Measurements from ENCODE around the gene OSBP2.

Gene OSBP2, protein sequence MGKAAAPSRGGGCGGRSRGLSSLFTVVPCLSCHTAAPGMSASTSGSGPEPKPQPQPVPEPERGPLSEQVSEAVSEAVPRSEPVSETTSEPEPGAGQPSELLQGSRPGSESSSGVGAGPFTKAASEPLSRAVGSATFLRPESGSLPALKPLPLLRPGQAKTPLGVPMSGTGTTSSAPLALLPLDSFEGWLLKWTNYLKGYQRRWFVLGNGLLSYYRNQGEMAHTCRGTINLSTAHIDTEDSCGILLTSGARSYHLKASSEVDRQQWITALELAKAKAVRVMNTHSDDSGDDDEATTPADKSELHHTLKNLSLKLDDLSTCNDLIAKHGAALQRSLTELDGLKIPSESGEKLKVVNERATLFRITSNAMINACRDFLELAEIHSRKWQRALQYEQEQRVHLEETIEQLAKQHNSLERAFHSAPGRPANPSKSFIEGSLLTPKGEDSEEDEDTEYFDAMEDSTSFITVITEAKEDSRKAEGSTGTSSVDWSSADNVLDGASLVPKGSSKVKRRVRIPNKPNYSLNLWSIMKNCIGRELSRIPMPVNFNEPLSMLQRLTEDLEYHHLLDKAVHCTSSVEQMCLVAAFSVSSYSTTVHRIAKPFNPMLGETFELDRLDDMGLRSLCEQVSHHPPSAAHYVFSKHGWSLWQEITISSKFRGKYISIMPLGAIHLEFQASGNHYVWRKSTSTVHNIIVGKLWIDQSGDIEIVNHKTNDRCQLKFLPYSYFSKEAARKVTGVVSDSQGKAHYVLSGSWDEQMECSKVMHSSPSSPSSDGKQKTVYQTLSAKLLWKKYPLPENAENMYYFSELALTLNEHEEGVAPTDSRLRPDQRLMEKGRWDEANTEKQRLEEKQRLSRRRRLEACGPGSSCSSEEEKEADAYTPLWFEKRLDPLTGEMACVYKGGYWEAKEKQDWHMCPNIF

DNA sequence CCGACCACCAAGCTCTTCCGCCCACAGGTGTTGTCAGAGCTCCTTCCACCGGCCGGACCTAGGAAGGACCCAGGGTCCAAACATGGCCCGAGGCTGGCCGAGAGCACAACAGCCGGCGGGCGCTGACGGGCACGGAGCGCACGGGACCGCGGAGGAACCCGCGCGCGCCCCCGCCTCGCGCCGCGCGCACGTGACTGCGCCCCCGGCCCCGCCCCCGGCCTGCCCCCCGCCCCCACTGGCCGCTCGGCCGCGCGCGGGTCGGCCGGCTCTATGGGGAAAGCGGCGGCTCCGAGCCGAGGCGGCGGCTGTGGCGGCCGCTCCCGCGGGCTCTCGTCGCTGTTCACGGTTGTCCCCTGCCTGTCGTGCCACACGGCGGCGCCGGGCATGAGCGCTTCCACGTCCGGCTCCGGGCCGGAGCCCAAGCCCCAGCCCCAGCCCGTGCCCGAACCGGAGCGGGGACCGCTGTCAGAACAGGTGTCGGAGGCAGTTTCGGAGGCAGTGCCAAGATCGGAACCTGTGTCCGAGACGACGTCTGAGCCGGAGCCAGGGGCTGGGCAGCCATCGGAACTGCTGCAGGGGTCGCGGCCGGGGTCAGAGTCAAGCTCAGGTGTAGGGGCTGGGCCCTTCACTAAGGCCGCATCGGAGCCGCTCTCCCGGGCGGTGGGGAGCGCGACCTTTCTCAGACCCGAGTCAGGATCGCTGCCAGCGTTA is at the start of gene OSBP2:
Gene OSBP2 (plus strand): TSS at position 235 of the 711 bp plus-strand sequence. CDS start 36 bp downstream, at position 271.
- no peak for DNase-seq (ENCODE audit: low read depth)

- DNase-seq (ENCODE audit: low read depth), result no peak
Observed at GRCh38 chr22:30646518-30647160, 48.0 kb upstream of the OSBP2 start.

GRCh38 chr22:30647536-30647935 is 47.1 kb upstream of the OSBP2 start:
- DNase-seq (ENCODE audit: low read depth), result no peak

DNA sequence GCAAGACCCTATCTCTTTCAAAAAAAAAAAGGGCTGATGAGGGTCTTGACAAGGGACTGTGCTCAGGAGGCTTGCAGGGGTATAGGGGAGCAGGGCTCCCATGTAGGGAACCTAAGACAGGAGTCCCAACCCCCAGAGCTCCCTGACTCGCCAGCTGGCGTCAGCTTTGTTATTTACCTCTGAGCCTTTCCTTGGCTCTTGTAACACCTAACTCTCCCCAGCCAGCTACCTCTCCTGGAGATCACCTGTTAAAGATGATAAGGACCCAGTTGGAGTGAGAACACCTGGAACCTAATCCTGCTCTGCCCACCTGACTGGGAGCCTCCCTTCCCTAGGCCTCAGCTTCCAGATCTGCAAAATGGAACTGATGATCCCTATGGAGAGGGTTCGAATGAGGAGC is 45.8 kb upstream of the OSBP2 start:
- DNase-seq (ENCODE audit: low read depth), result no peak

GRCh38 chr22:30649430-30650007 is 45.2 kb upstream of the OSBP2 start:
- DNase-seq (ENCODE audit: low read depth), result peak; percentile 64

- no peak for DNase-seq (ENCODE audit: low read depth)
Observed at GRCh38 chr22:30650508-30651116, 44.1 kb upstream of the OSBP2 start.

- no peak for DNase-seq (ENCODE audit: low read depth)
Observed at GRCh38 chr22:30652852-30653251, 41.8 kb upstream of the OSBP2 start.

DNA sequence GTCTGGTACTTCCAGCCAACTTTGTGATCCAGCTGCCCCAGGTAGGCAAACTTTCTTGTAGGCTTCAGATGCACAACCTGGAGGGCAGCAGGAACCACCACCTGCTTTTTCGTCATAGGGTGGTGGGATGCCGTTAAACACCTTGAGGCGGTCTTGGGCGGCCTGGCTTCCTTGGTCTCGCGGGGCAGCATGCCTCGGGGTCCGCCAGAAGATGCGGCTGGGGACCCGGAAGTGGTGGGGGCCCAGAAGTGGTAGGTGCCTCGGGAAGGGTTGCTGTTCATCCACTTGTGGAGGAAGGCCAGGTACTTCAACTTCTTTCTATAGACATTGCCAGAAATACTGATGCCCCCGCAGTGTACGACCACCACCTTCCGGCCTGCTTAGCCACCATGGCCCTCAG is 40.3 kb upstream of the OSBP2 start:
- DNase-seq (ENCODE audit: low read depth), result no peak

- no peak for DNase-seq (ENCODE audit: low read depth)
Observed at GRCh38 chr22:30655532-30655931, 39.1 kb upstream of the OSBP2 start.

- DNase-seq (ENCODE audit: low read depth), result no peak
Observed at GRCh38 chr22:30662040-30662439, 32.6 kb upstream of the OSBP2 start.

DNA sequence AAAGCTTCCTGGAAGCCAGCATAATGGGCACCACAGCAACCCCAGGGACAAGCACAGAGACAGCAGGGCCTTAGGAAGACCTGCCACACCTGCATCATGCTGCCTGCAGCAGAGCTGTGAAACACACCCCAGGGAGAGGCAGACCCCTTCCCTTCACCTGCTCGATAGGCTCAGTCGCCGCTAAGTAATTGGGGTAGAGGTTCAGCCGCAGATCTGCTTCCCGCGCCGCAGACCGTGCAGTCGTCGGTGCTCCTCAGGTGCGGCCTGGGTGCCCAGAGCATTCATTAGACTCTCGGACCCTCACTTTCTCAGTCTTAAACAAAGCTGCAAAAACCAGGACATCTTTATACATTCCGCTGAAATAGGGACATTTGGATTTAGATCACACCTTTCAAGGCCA is 29.9 kb upstream of the OSBP2 start:
- DNase-seq (ENCODE audit: low read depth), result no peak

GRCh38 chr22:30665266-30665665 is 29.4 kb upstream of the OSBP2 start:
- DNase-seq (ENCODE audit: low read depth), result no peak

DNA sequence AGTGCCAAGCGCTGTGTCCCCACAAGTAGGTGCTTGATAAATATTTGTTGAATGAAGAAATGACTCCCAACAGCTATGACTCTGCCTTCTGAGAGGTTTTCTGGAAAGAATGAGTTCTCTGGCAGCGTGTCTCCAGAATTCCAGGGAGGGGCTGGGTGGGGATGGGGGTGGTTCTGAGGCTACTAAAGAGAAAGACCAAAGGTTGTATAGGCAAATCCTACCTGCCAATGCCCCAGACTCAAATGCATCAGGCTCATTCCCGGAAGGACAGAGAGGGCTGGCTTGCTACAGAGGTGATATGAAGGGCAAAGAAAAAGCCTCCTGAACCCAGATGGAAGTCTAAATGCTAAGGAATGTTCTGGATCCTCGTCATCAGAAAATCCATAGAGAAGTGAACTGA is 28.9 kb upstream of the OSBP2 start:
- no peak for DNase-seq (ENCODE audit: low read depth)

- DNase-seq (ENCODE audit: low read depth), result no peak
Observed at GRCh38 chr22:30667107-30667493, 27.6 kb upstream of the OSBP2 start.

DNA sequence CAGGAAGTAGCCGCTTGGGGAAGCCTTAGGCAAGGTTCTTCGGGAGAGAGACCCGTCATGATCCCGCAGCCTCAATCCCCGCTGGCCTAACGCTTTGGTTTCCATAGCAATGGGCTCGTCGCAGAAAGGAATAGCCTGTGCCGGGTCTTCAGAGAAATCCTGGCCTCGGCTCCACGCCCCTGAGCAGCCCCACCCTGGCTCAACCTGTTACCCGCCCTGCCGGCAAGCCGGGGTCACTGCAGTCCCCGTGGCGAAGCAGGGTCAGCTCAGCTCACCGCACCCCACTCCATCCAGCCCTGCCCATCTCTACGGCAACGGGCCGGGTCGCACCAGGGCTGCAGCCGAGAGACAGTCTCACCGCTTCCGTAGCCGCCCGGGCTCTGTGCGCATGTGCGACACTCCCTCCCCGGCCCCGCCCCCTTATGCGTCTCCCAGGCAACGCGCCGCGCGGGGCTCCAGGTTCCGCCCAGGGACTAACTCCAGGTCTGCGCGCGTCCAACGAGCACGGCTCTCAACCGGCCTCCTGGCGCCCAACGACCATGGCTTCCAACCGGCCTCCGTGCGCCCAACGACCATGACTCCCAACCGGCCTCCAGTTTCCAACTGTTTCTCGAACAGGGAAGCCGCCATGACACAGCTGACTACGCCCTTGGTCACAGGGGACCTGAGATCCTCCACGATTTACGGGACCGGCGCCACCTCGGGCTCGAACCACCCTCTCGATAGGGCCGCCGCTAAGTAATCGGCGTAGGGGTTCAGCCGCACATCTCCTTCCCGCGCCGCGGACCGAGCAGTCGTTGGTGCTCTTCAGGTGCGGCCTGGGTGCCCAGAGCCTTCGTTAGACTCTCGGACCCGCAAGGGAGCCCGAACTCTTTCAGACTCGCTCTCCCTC is 26.9 kb upstream of the OSBP2 start, which contains the start of gene DUSP18:
Gene DUSP18 (minus strand): TSS at position 382 of the 892 bp plus-strand sequence. CDS start 3,872 bp downstream, outside the sequence.
- DNase-seq (ENCODE audit: low read depth), result peak; percentile 91

DNA sequence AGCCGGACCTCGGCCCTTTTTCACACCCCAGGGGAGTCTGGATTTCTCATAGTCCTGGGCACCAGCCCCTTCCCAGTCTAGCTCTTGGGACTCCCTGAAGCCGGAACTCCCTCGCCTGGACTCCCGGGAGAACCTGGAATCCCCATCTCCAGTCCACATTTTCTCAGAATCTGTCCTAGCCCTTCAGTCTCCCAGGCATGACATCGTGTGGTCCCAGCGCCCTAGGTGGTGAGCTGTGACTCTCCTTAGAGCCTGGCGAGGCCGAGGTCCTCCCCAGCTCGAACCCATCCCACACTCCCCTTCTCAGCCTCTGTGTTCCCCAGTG is 26.3 kb upstream of the OSBP2 start:
- no peak for DNase-seq (ENCODE audit: low read depth)

- DNase-seq (ENCODE audit: low read depth), result no peak
Observed at GRCh38 chr22:30671071-30671470, 23.6 kb upstream of the OSBP2 start.

- DNase-seq (ENCODE audit: low read depth), result no peak
Observed at GRCh38 chr22:30673136-30673535, 21.5 kb upstream of the OSBP2 start.

DNA sequence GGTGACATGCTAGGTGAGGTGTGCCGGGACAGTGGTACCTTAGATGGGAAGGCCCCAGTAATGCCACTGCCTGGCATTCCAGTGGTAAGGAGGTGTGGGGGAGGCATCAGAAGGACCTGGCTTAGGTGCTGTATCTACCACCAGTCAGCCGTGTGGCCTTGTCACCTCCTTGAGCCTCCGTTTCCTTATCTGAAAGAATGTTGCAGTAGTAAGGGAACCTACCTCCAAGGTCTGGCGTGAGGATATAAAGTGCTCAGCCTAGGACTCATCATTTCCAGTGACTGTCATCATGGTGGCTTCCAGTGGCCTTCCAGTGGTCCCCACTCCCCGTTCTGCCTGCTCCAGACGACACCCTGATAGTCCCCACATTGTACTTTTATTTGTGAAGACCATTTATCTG is 20.2 kb upstream of the OSBP2 start:
- DNase-seq (ENCODE audit: low read depth), result no peak

DNA sequence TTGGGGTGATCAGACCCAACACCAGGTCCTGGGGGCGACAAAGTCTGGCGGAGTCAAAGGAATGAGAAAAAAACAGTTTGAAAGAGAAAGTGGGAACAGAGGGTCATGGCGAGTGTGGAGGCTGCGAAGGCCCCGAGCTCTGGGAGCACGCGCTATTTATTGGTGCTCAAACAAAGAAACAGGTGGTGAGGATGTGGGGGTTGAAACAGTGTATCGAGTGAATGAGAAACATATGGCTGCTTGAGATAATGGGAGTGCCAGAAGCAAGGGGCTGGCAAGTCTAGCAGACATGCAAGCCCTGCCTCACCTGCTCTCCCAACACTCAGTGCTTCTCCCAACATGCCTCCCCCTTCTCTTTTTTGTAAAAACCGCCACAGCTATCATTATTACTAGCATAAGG is 19.2 kb upstream of the OSBP2 start:
- no peak for DNase-seq (ENCODE audit: low read depth)
